Stimulated activated CD4-positive, alpha-beta T cell treated with anti-CD3 and anti-CD28 coated beads, TNF-alpha, amount 100 ng/mL, for 1 hour (primary cell): ENCODE measurements around the gene SLC16A8.

Experiments used
- DNase-seq, 3 donors: peaks; one replicate each; pipeline ENCODE4 v3.0.0-alpha.2; 2020; ENCODE audit warnings: low read depth in 3 of 3, low spot score in 1 of 3

The SLC16A8 gene

GRCh38 chr22:38031491-38031890 is 52.5 kb downstream of the SLC16A8 start:
- DNase-seq, result no peak

- DNase-seq, result no peak
Observed at GRCh38 chr22:38030311-38031133, 53.5 kb downstream of the SLC16A8 start.

- no peak for DNase-seq
Observed at GRCh38 chr22:38029901-38030300, 54.1 kb downstream of the SLC16A8 start.

GRCh38 chr22:38029370-38029769 is 54.6 kb downstream of the SLC16A8 start:
- no peak for DNase-seq

GRCh38 chr22:38028344-38029130 is 55.4 kb downstream of the SLC16A8 start:
- no peak for DNase-seq
